ENCODE results near the gene GLRX5.

- TF ChIP-seq CTCF (IDR thresholded peaks at IDR 0.05; ENCODE audit: insufficient read depth, low read length, poor library complexity, severe bottlenecking): no peak
- TF ChIP-seq EZH2phosphoT487 (conservative IDR thresholded peaks at IDR 0.05; ENCODE audit: low read length): no peak
Observed at GRCh38 chr14:95557291-95557690, 22.4 kb downstream of the GLRX5 start.
